Endothelial cell of umbilical vein (primary cell): ENCODE data around the gene MIB1. TPM values are rescaled to one million over a fixed set of nuclear protein-coding genes. Genes with fewer than 3 reads are reported as not detected.
"Not testable (repeated sequence)": the region's sequence is repeated elsewhere in the genome, so short reads cannot be mapped to it uniquely, and the experiment has no call there.

Source experiments
- BruUV-seq: library from RNA; stranded (reverse); fragments of 400-500 nt; replicated peaks from 2 replicates; lab custom pipeline; 2021; lab: Mats Ljungman, UMichigan
- CTCF ChIA-PET: fragments of 300-600, 350-600 bp; sonication (Branson Sonifier 250); formaldehyde crosslinking; loops from one replicate; lab custom pipeline; 2021; ENCODE audit warnings: antibody characterized with exemption, inconsistent platforms; lab: Charles Lee
- POLR2A ChIA-PET: fragments of 300-600, 350-600 bp; sonication (Branson Sonifier 250); formaldehyde crosslinking; loops from one replicate; lab custom pipeline; 2021; ENCODE audit warnings: antibody characterized with exemption, inconsistent platforms; lab: Charles Lee
- DNase-seq: peaks from one replicate; pipeline ENCODE4 v3.0.0-alpha.2; 2011; ENCODE audit warnings: low read depth, low spot score
- FAIRE-seq: peaks from 2 replicates; lab custom pipeline; 2011; peaks lifted over from hg19 to GRCh38; lab: Jason Lieb, UNC
- H2AFZ ChIP-seq: 2 replicates; pipeline ENCODE4 v1.6.0; 2012; ENCODE audit warnings: low read depth, low read length, control low read depth, inconsistent platforms
- H3K27ac ChIP-seq: 2 replicates; pipeline ENCODE4 v1.5.1; 2011; ENCODE audit warnings: low read depth, mild to moderate bottlenecking, control low read depth, low read length, moderate library complexity; ENCODE audit not compliant: insufficient read depth
- H3K27me3 ChIP-seq, 2 experiments: 2 replicates each; pipeline versions ENCODE4 v1.6.0 to v1.6.1; 2011; ENCODE audit warnings: low read length in 2 of 2, mixed read lengths in 1 of 2; ENCODE audit not compliant: control insufficient read depth in 2 of 2, insufficient read depth in 2 of 2
- H3K36me3 ChIP-seq, 2 experiments: 2 replicates in 1 of 2; 3 replicates in 1 of 2; pipeline ENCODE4 v1.5.1; 2011; ENCODE audit warnings: low read length in 2 of 2, mild to moderate bottlenecking in 1 of 2, moderate library complexity in 1 of 2; ENCODE audit not compliant: control insufficient read depth in 2 of 2, insufficient read depth in 2 of 2; ENCODE audit errors: extremely low read depth in 1 of 2
- H3K4me1 ChIP-seq: 3 replicates; pipeline ENCODE4 v1.5.1; 2011; ENCODE audit warnings: mild to moderate bottlenecking, low read length; ENCODE audit not compliant: control insufficient read depth, insufficient read depth; ENCODE audit errors: extremely low read depth
- H3K4me2 ChIP-seq: 2 replicates; pipeline ENCODE4 v1.6.1; 2011; ENCODE audit warnings: low read length, control low read depth, mixed read lengths; ENCODE audit not compliant: insufficient read depth
- H3K4me3 ChIP-seq, 3 experiments: fragments of 200-600 bp in 1 of 3; sonication (generic), shearing (Covaris generic) in 1 of 3; replicated peaks in 1 of 3; 2 replicates each; pipeline ENCODE4 v1.5.1; 2011 to 2016; ENCODE audit warnings: control low read depth in 3 of 3, low read length in 3 of 3, mild to moderate bottlenecking in 2 of 3, inconsistent platforms in 1 of 3, low read depth in 1 of 3, moderate library complexity in 1 of 3; ENCODE audit not compliant: insufficient read depth in 1 of 3
- H3K79me2 ChIP-seq: 2 replicates; pipeline ENCODE4 v1.6.0; 2012; ENCODE audit warnings: low read length, inconsistent platforms; ENCODE audit not compliant: control insufficient read depth, insufficient read depth
- H3K9ac ChIP-seq: replicated peaks from 2 replicates; pipeline ENCODE3; 2011; ENCODE audit warnings: low read length, control low read depth; ENCODE audit not compliant: insufficient read depth; ENCODE audit errors: extremely low read depth
- H3K9me1 ChIP-seq: replicated peaks from 3 replicates; pipeline ENCODE4 v1.6.0; 2011; ENCODE audit warnings: mild to moderate bottlenecking, low read length; ENCODE audit not compliant: control insufficient read depth, insufficient read depth; ENCODE audit errors: extremely low read depth
- H3K9me3 ChIP-seq: replicated peaks from 2 replicates; pipeline ENCODE4 v1.5.1; 2012; ENCODE audit warnings: low read length, inconsistent platforms; ENCODE audit not compliant: control insufficient read depth, insufficient read depth
- H4K20me1 ChIP-seq: replicated peaks from 2 replicates; pipeline ENCODE3; 2011; ENCODE audit warnings: mild to moderate bottlenecking, low read length; ENCODE audit not compliant: control insufficient read depth, insufficient read depth; ENCODE audit errors: extremely low read depth
- EZH2 ChIP-seq: IDR thresholded peaks from 2 replicates; pipeline ENCODE4 v1.6.1; 2012; ENCODE audit warnings: borderline replicate concordance, low read depth, mild to moderate bottlenecking, moderate library complexity, low read length, inconsistent platforms; ENCODE audit not compliant: severe bottlenecking
- FOS ChIP-seq: IDR thresholded peaks from 2 replicates; pipeline ENCODE4 v1.6.1; 2011; ENCODE audit warnings: mild to moderate bottlenecking, low read length, moderate library complexity, borderline replicate concordance; ENCODE audit not compliant: insufficient read depth
- GATA2 ChIP-seq: IDR thresholded peaks from 2 replicates; pipeline ENCODE4 v1.7.0; 2011; ENCODE audit warnings: low read depth, mild to moderate bottlenecking, moderate library complexity, mixed read lengths, low read length; ENCODE audit not compliant: insufficient read length, insufficient read depth
- JUN ChIP-seq: IDR thresholded peaks from 2 replicates; pipeline ENCODE4 v1.6.1; 2011; ENCODE audit warnings: borderline replicate concordance, low read depth; ENCODE audit not compliant: insufficient read length, insufficient read depth
- MYC ChIP-seq: IDR thresholded peaks from one replicate; pipeline ENCODE4 v1.6.1; 2011; ENCODE audit warnings: mild to moderate bottlenecking, low read depth, low read length
- POLR2A ChIP-seq: IDR thresholded peaks from 2 replicates; pipeline ENCODE4 v1.6.1; 2012; ENCODE audit warnings: low read depth, mild to moderate bottlenecking, control low read depth, low read length
- POLR2AphosphoS5 ChIP-seq: IDR thresholded peaks from 2 replicates; pipeline ENCODE4 v1.6.1; 2012; ENCODE audit warnings: low read depth, mild to moderate bottlenecking, control low read depth, low read length, moderate library complexity; ENCODE audit not compliant: insufficient read depth
- dilution Hi-C: fragments of 300-500 bp; cut with MboI; formaldehyde crosslinking; loops from one replicate; pipeline ENCODE4 v1.15.0; 2019; ENCODE audit warnings: low sequenced_read_pairs; ENCODE audit not compliant: extremely low pct_ligation_motif_present
- intact Hi-C: fragments of 100-400 bp; cut with micrococcal nuclease; formaldehyde crosslinking; loops from one replicate; pipeline ENCODE4 v1.10.0; 2022
- polyA plus RNA-seq, 4 experiments: library from polyadenylated mRNA; depleted of rRNA in 3 of 4; stranded (reverse) in 3 of 4; unstranded in 1 of 4; fragments of >200 nt; gene quantifications; 2 replicates each; pipeline versions ENCODE4 v1.2.1 to v1.2.3, GENCODE V29; 2011 to 2012; ENCODE audit warnings: missing spikeins in 1 of 4
- total RNA-seq: library from RNA; stranded (reverse); gene quantifications from 2 replicates; pipeline ENCODE4 v1.2.3, GENCODE V29; 2021
- TF ChIP-seq, protein P1 (sequence below): IDR thresholded peaks from 2 replicates; pipeline ENCODE4 v1.6.1; 2011; ENCODE audit not compliant: insufficient read depth, insufficient read length
- TF ChIP-seq, protein P2 (sequence below), 2 donors: IDR thresholded peaks; 1 replicate in 1 of 2; 2 replicates in 1 of 2; pipeline ENCODE4 v1.5.1; 2011; ENCODE audit warnings: low read length in 2 of 2, mild to moderate bottlenecking in 2 of 2, moderate library complexity in 2 of 2, control low read depth in 1 of 2, inconsistent platforms in 1 of 2, low read depth in 1 of 2; ENCODE audit not compliant: insufficient read depth in 1 of 2; ENCODE audit errors: extremely low read depth in 1 of 2

MIB1 gene
- total and polyA plus RNA-seq, 2 donors (not counting 3 experiments of a cell fraction or from before 2014, with no cell fraction given), result 6.3 to 37.5 TPM

DNA sequence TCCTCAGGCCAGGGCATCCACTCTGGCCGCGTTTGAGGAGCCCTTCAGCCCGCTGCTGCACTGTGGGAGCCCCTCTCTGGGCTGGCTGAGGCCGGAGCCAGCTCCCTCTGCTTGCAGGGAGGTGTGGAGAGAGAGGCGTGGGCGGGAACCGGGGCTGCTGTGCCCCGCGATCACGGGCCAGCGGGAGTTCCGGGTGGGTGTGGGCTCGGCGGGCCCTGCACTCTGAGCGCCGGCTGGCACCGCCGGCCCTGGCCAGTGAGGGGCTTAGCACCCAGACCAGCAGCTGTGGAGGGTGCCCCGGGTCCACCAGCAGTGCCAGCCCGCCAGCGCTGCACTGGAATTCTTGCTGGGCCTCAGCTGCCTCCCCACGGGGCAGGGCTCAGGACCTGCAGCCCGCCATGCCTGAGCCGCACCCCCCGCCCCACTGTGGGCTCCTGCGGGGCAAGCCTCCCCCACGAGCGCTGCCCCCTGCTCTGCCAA, 34.2 kb upstream of the MIB1 start:
- intact Hi-C loops, result no loop called here
- no TSS peak for BruUV-seq
- no peak overlapping the region for H3K27ac ChIP-seq
- H3K9me1 ChIP-seq, result no peaks in the 10 kb centered on the region
- TF ChIP-seq, protein P1, sequence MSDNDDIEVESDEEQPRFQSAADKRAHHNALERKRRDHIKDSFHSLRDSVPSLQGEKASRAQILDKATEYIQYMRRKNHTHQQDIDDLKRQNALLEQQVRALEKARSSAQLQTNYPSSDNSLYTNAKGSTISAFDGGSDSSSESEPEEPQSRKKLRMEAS, result no peak
- TF ChIP-seq, protein P2, sequence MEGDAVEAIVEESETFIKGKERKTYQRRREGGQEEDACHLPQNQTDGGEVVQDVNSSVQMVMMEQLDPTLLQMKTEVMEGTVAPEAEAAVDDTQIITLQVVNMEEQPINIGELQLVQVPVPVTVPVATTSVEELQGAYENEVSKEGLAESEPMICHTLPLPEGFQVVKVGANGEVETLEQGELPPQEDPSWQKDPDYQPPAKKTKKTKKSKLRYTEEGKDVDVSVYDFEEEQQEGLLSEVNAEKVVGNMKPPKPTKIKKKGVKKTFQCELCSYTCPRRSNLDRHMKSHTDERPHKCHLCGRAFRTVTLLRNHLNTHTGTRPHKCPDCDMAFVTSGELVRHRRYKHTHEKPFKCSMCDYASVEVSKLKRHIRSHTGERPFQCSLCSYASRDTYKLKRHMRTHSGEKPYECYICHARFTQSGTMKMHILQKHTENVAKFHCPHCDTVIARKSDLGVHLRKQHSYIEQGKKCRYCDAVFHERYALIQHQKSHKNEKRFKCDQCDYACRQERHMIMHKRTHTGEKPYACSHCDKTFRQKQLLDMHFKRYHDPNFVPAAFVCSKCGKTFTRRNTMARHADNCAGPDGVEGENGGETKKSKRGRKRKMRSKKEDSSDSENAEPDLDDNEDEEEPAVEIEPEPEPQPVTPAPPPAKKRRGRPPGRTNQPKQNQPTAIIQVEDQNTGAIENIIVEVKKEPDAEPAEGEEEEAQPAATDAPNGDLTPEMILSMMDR (IDR thresholded peaks at IDR 0.05; ENCODE audit: extremely low read depth in 1 of 2, insufficient read depth in 1 of 2, low read depth in 1 of 2, low read length in 2 of 2), result no peak
- TF ChIP-seq GATA2 (no peak), POLR2AphosphoS5 (no peak), FOS (no peak), POLR2A (no peak), MYC (no peak), EZH2 (no peak), JUN (no peak)
- H3K79me2 ChIP-seq, result peaks cover 2% of the 10 kb centered on the region
- DNase-seq (no peak), FAIRE-seq (no peak)
- H3K27me3 ChIP-seq, result no peaks in the 10 kb centered on the region
- H4K20me1 ChIP-seq, result no peaks in the 10 kb centered on the region
- CTCF ChIA-PET, result interaction anchor here (0.9 to 1.2 kb wide), 2 partner anchors 22 to 34 kb away, joined by 4 to 5 read pairs; partner anchors contain the start of gene MIB1
- no peaks in the 10 kb centered on the region for H3K36me3 ChIP-seq
- POLR2A ChIA-PET, result no interaction called here
- no peak overlapping the region for H3K4me3 ChIP-seq
- H3K4me1 ChIP-seq, result peaks cover 19% of the 10 kb centered on the region
- no peaks in the 10 kb centered on the region for H3K9me3 ChIP-seq
- no peak overlapping the region for H3K4me2 ChIP-seq
- no peak overlapping the region for H3K9ac ChIP-seq
- dilution Hi-C loops, result no loop called here
- H2AFZ ChIP-seq, result no peak overlapping the region

DNA sequence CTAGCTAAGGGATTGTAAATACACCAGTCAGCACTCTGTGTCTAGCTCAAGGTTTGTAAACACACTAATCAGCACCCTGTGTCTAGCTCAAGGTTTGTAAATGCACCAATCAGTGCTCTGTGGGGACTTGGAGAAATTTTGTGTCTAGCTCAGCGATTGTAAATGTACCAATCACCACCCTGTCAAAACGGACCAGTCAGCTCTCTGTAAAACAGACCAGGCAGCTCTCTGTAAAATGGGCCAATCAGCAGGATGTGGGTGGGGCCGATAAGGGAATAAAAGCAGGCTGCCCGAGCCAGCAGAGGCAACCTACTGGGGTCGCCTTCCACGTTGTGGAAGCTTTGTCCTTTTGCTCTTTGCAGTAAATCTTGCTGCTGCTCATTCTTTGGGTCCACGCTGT, 33.5 kb upstream of the MIB1 start:
- H3K4me2 ChIP-seq, FAIRE-seq, H3K4me3 ChIP-seq, dilution Hi-C loops, H3K27me3 ChIP-seq, DNase-seq, intact Hi-C loops, H3K79me2 ChIP-seq, H3K9me1 ChIP-seq, H4K20me1 ChIP-seq, H3K36me3 ChIP-seq, POLR2A ChIA-PET, BruUV-seq, H3K9me3 ChIP-seq, H3K9ac ChIP-seq, H3K27ac ChIP-seq: not testable (repeated sequence)
- Histone ChIP-seq H3K4me1 (peaks cover 19% of the 10 kb centered on the region), H2AFZ (peak overlapping the region; percentile 27)
- CTCF ChIA-PET, result interaction anchor here (0.9 to 1.2 kb wide), 2 partner anchors 23 to 33 kb away, joined by 4 to 5 read pairs; partner anchors contain the start of gene MIB1
